K562 (cell line): ENCODE measurements around the gene TTC33. TPM values are rescaled to one million over a fixed set of nuclear protein-coding genes. Genes with fewer than 3 reads are reported as not detected.

Source experiments
- ATAC-seq: fragments of 200-7000 bp; cut with Tn5 transposase; 3 replicates; pipeline ENCODE4 v1.9.1; 2020; ENCODE audit warnings: moderate library complexity
- BruUV-seq: library from RNA; stranded (reverse); fragments of 400-500 nt; replicated peaks from 2 replicates; lab custom pipeline; 2021; lab: Mats Ljungman, UMichigan
- CTCF ChIA-PET: fragments of 300-600 bp; formaldehyde crosslinking; extraction: SDS; loops from one replicate; lab custom pipeline; 2021; ENCODE audit warnings: low intra/inter-chr PET ratio; lab: Yijun Ruan, JAX
- POLR2A ChIA-PET: fragments of 300-600, 350-650 bp; sonication (Branson Sonifier 250); formaldehyde crosslinking; extraction: SDS; loops from one replicate; lab custom pipeline; 2021; ENCODE audit warnings: antibody characterized with exemption, inconsistent platforms; lab: Yijun Ruan, JAX
- DNase-seq, 4 experiments: peaks; one replicate each; pipeline versions ENCODE4 v3.0.0 to v3.0.0-alpha.2; 2011 to 2018; ENCODE audit warnings: low spot score in 3 of 4, mixed read lengths in 3 of 4; ENCODE audit errors: extremely low read depth in 1 of 4
- FAIRE-seq: peaks from 2 replicates; lab custom pipeline; 2011; peaks lifted over from hg19 to GRCh38; lab: Jason Lieb, UNC
- H2AFZ ChIP-seq: 2 replicates; pipeline ENCODE4 v1.6.0; 2011; ENCODE audit warnings: low read depth, low read length, control low read depth, inconsistent platforms
- H3K27ac ChIP-seq: fragments of 200-600 bp; 3 replicates; pipeline ENCODE4 v1.8.0; 2011; ENCODE audit warnings: low read depth, mild to moderate bottlenecking, control low read depth, inconsistent platforms, low read length, moderate library complexity, mixed read lengths; ENCODE audit errors: extremely low read depth
- H3K27me3 ChIP-seq, 2 experiments: fragments of 300-600 bp in 1 of 2; 2 replicates in 1 of 2; 3 replicates in 1 of 2; pipeline versions ENCODE4 v1.6.0 to v1.8.0; 2011; ENCODE audit warnings: inconsistent platforms in 2 of 2, low read length in 2 of 2, mild to moderate bottlenecking in 1 of 2, mixed read lengths in 1 of 2, moderate library complexity in 1 of 2; ENCODE audit not compliant: control insufficient read depth in 2 of 2, insufficient read depth in 2 of 2
- H3K36me3 ChIP-seq: fragments of 300-600 bp; 3 replicates; pipeline ENCODE4 v1.8.0; 2011; ENCODE audit warnings: mild to moderate bottlenecking, low read length, inconsistent platforms; ENCODE audit not compliant: control insufficient read depth, insufficient read depth
- H3K4me1 ChIP-seq, 2 experiments: fragments of 200-600 bp in 1 of 2; replicated peaks in 1 of 2; 2 replicates in 1 of 2; 3 replicates in 1 of 2; pipeline versions ENCODE4 v1.5.1 to v1.8.0; 2011; ENCODE audit warnings: inconsistent platforms in 2 of 2, low read length in 2 of 2, mild to moderate bottlenecking in 1 of 2, mixed read lengths in 1 of 2, moderate library complexity in 1 of 2; ENCODE audit not compliant: control insufficient read depth in 2 of 2, insufficient read depth in 2 of 2
- H3K4me2 ChIP-seq: 2 replicates; pipeline ENCODE4 v1.6.1; 2011; ENCODE audit warnings: low read length, control low read depth, inconsistent platforms, mixed read lengths; ENCODE audit not compliant: insufficient read depth
- H3K4me3 ChIP-seq: fragments of 200-600 bp; sonication (generic), shearing (Covaris generic); 2 replicates; pipeline ENCODE4 v1.5.1; 2016; ENCODE audit warnings: control low read depth, inconsistent platforms
- H3K79me2 ChIP-seq: fragments of 200-600 bp; 3 replicates; pipeline ENCODE4 v1.8.0; 2011; ENCODE audit warnings: low read length, inconsistent platforms; ENCODE audit not compliant: control insufficient read depth, insufficient read depth
- H3K9ac ChIP-seq, 2 experiments: 2 replicates each; pipeline versions ENCODE4 v1.6.0 to v1.6.1; 2011; ENCODE audit warnings: low read depth in 2 of 2, low read length in 2 of 2, control low read depth in 1 of 2, inconsistent platforms in 1 of 2, mild to moderate bottlenecking in 1 of 2, mixed read lengths in 1 of 2; ENCODE audit not compliant: insufficient read depth in 1 of 2
- H3K9me1 ChIP-seq: one replicate; pipeline ENCODE4 v1.6.0; 2011; ENCODE audit warnings: inconsistent platforms, mild to moderate bottlenecking, low read length, moderate library complexity; ENCODE audit not compliant: control insufficient read depth, insufficient read depth
- H3K9me3 ChIP-seq: replicated peaks from 2 replicates; pipeline ENCODE4 v1.5.1; 2011; ENCODE audit warnings: low read depth, low read length, inconsistent platforms; ENCODE audit not compliant: control insufficient read depth, insufficient read depth
- H4K20me1 ChIP-seq: replicated peaks from 2 replicates; pipeline ENCODE4 v1.6.1; 2011; ENCODE audit warnings: low read length, inconsistent platforms, mixed read lengths; ENCODE audit not compliant: control insufficient read depth, insufficient read depth
- ARID3B ChIP-seq: fragments of 250-450 bp; sonication (Bioruptor Pico); IDR thresholded peaks from 2 replicates; pipeline ENCODE4 v1.4.0; 2020; ENCODE audit warnings: borderline replicate concordance
- FOXP1 ChIP-seq: sonication (generic); formaldehyde crosslinking; IDR thresholded peaks from 2 replicates; pipeline ENCODE4 v1.8.0; 2022; ENCODE audit warnings: mild to moderate bottlenecking, missing genetic modification reagents
- GATAD2A ChIP-seq: fragments of 450-650 bp; IDR thresholded peaks from 2 replicates; pipeline ENCODE4 v1.6.1; 2017
- HES1 ChIP-seq: fragments of 450-650 bp; IDR thresholded peaks from 2 replicates; pipeline ENCODE4 v1.6.1; 2016; ENCODE audit warnings: low read depth, mild to moderate bottlenecking, moderate library complexity
- HMBOX1 ChIP-seq: sonication (generic); IDR thresholded peaks from 2 replicates; pipeline ENCODE4 v1.6.1; 2016
- WGBS: fragments of 100-300 bp; shearing (Covaris generic); methylation state at CpG from one replicate; pipeline ENCODE4 v1.1.6; 2016; ENCODE audit warnings: low coverage, mixed read lengths; ENCODE audit not compliant: insufficient coverage; ENCODE audit errors: missing lambda C conversion rate; 5-methylcytosine and 5-hydroxymethylcytosine counted together
- in situ Hi-C: fragments of 300-500 bp; cut with MboI; formaldehyde crosslinking; loops from 4 replicates; pipeline ENCODE4 v1.15.0; 2018; ENCODE audit warnings: inconsistent platforms, mixed read lengths
- intact Hi-C: fragments of 100-400 bp; cut with micrococcal nuclease; formaldehyde crosslinking; loops from 2 replicates; pipeline ENCODE4 v1.14.2; 2022
- polyA plus RNA-seq, 8 experiments: library from polyadenylated mRNA; depleted of rRNA in 4 of 8; stranded (reverse) in 5 of 8; unstranded in 3 of 8; fragments of >200 nt; fragmentation: Nextera tagmentation in 2 of 8; fragmentation: Illumina TruSeq in 1 of 8; extraction: Ambion mirVana in 2 of 8; extraction: Trizol in 1 of 8; gene quantifications; 2 replicates each; pipeline versions ENCODE4 v1.2.1 to v1.2.3, GENCODE V29; 2011 to 2014; ENCODE audit warnings: inconsistent platforms in 1 of 8, missing spikeins in 1 of 8
- total RNA-seq, 7 experiments: library from RNA; depleted of rRNA in 6 of 7; stranded (reverse); fragments of >200 nt in 6 of 7; fragmentation: Illumina TruSeq in 2 of 7; extraction: Trizol in 2 of 7; gene quantifications; 2 replicates each; pipeline versions ENCODE4 v1.2.1 to v1.2.3, GENCODE V29; 2011 to 2021; ENCODE audit warnings: low replicate concordance in 1 of 7

The TTC33 gene
- total and polyA plus RNA-seq, 9 of the 15 experiments (the other 6 are each of a cell fraction or from before 2014, with no cell fraction given) = 11.5 to 24.9 (median 21.1) TPM

- H3K27me3 ChIP-seq = no peaks in the 10 kb centered on the region
- H3K9ac ChIP-seq = no peak overlapping the region
- no peak for ATAC-seq
- no peaks in the 10 kb centered on the region for H4K20me1 ChIP-seq
- 0% methylated on average over 1 of the region's 1 CpG for WGBS
- no peak overlapping the region for H2AFZ ChIP-seq
- no peak overlapping the region for H3K4me3 ChIP-seq
- no peak overlapping the region for H3K4me2 ChIP-seq
- in situ Hi-C loops = no loop called here
- BruUV-seq = no TSS peak
- no peak for FAIRE-seq
- DNase-seq = no peak
- CTCF ChIA-PET = no interaction called here
- H3K79me2 ChIP-seq = no peaks in the 10 kb centered on the region
- no peaks in the 10 kb centered on the region for H3K36me3 ChIP-seq
- H3K4me1 ChIP-seq = no peaks in the 10 kb centered on the region
- no peaks in the 10 kb centered on the region for H3K9me1 ChIP-seq
- TF ChIP-seq HMBOX1 (no peak), HES1 (no peak), ARID3B (CRISPR knock-in tag) (no peak), GATAD2A (no peak), FOXP1 (CRISPR knock-in tag) (no peak)
- no peaks in the 10 kb centered on the region for H3K9me3 ChIP-seq
- H3K27ac ChIP-seq = no peak overlapping the region
- POLR2A ChIA-PET = no interaction called here
- intact Hi-C loops = no loop called here
Measured at GRCh38 chr5:40492056-40492455, 263.7 kb downstream of the TTC33 start.
